HG02642 (cell line): ENCODE results near the gene ATP13A5.

Experiments
- ATAC-seq: cut with Tn5 transposase; IDR thresholded peaks from one replicate; pipeline ENCODE4 v1.9.1; 2021; ENCODE audit warnings: mild to moderate bottlenecking; ENCODE audit not compliant: unreplicated experiment, poor library complexity

The ATP13A5 gene

GRCh38 chr3:193271101-193271840 is 107.3 kb downstream of the ATP13A5 start:
- no peak for ATAC-seq

DNA sequence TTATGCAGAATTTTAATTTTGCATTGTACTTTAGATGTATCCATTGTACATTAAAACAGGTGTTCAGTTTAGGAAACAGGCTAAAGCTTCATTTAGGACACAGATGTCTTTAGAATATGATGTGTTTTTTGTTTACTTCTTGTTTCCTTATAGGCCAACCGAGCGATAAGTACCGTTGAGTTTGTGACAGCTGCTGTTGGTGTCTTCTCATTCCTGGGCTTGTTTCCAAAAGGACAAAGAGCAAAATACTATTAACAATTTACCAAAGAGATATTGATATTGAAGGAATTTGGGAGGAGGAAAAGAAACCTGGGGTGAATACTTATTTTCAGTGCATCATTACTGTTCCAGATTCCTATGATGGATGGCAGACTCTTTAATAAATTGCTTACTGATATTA is 108.1 kb downstream of the ATP13A5 start:
- no peak for ATAC-seq

- ATAC-seq = no peak
Observed at GRCh38 chr3:193269343-193270028, 109.1 kb downstream of the ATP13A5 start.

- ATAC-seq = no peak
Observed at GRCh38 chr3:193262707-193263106, 115.8 kb downstream of the ATP13A5 start.

DNA sequence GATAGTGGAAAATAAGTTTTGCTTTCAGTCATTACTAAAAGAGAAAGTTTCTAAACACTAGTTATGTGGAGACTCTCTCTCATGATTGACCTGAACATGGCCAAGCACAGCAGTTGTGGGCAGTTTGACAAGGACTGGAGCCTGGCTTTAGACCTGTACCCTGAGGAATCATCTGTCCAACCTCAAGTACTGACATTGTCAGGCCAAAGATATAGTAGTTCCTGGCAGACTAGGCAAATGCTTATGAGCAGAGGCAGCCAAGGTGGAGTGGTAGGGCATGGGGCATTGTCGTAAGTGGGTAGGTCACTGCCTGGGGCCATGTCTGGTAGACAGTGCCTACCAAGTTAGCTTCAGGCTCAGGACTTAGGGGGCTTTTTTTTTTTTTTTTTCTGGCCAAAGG is 116.6 kb downstream of the ATP13A5 start:
- no peak for ATAC-seq

DNA sequence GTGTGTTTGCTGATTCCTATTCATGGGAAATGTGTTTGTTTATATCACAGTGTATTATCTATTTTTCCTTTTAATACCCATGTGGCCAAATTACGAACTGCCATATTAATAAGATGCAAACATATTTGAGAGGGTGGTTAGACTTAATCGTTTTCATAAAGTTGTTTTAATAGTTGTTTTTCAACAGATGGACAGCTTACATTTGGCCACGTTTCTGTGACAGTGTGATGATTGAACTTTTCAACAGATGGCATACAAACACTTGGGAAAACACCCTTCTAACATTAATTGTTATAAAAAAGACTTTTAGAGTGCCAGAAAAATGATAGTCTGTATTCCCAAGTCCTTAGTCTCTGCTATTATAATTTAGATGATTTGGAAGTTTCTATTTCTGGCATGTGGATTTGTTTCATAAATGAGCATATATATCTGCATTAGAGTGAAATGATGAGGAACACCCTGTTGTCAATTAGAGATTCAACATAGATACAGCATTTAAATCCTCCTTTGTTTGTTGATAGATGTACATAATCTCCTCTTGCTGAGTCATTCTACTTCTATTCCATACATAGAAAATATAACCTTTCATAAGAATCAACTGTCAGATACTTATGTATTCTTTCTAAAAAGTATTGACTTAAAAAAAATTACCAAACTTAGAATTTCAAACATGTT is 124.4 kb downstream of the ATP13A5 start:
- ATAC-seq = no peak

GRCh38 chr3:193250492-193250891 is 128.1 kb downstream of the ATP13A5 start:
- ATAC-seq = no peak

DNA sequence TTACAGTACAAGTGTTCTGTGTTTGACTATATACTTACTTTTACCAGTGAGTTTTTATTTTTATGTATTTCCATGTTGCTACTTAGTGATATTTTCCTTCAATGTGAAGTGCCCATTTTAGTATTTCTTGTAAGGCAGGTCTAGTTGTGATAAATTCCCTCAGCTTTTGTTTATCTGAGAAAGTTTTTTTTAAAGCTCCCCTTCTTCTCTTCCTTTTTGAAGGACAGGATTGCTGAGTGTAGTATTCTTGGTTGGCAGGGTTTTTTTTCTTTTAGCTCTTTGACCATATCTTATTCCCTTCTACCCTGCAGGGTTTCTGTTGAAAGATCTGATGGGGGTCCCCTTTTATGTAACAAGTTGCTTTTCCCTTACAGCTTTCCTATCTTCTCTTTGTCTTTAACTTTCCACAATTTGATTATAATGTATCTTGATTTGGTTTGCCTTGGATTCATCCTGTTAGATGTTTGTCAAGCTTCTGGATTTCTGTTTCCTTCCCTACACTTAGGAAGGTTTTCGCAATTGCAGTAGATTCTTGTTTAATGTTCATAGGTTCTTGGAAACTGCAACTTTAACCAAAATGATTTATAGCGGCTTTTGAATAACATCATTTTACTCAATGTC is 129.6 kb downstream of the ATP13A5 start:
- no peak for ATAC-seq

DNA sequence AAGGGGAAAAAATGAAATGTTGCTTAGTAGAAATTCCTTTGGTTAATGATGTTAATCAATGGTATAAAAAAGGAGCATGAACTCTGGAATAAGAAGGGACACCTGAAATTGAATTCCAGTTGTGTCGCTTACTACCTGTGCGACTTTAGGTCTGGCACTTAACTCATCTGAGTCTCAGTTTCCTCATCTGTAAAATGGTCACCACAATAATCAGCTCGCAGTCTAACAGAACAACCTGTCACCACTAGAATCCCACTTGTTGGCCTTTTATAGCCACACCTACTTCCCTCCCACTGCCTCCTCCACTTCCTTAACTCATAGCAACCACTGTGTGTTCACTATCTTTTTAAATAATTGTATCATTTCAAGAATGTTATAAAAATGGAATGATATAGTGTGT is 135.0 kb downstream of the ATP13A5 start:
- ATAC-seq = no peak

DNA sequence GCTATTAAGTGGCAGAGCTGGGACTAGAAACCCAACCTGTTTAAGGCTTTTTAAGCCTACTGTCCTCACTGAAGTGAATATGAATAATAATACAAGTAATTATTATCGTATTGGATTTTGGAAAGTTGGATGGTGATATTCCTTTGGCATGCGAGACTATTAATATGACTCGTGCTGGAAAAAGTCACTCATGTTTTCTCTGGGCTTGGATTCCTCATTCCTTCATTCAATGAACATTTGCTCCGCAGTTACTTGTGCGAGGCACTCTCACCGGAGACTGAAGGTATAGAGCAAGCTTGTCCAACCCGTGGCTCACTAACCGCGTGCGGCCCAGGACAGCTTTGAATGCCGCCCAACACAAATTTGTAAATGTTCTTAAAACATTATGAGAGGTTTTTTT is 136.8 kb downstream of the ATP13A5 start:
- ATAC-seq = no peak

DNA sequence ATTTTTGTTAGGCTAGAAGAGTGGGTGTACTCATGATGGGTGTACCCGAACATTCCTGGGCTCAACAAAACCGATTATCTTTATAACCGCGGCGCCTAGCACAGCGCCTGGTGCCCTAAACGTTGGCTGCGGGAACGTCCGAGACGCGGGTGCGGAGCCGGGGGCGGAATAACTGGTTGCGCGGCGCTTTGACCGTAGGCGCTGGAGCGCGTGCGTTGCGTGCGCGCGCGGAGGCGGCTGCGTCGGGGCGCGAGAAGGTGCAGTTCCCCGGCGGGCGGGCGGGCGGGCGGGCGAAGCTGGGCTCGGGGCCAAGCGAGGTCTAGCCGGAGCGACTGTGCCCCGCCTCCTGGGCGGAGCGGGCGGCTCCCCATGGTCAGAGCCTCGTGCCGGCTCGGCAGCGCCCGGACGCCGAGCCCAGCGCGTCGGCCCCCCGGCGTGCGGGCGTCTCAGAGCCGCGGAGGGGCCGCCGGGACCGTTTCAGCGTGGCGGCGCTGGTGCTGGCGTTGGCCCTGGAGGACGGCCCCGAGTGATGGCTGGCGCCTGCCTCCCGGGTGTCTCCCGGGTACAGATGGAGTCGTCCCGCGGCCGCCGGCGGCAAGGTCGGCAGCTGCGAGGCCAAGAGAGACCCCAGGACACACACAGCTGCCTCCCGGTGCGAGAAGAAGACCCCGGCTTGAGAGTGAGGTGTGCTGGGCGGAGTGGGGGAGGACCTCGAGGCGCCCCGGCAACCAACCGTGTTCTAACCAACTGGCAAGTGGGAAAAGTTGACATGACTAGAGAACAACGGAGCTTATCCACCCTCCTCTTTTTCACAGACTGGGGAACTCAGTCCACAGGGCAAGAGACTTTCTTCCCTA is 137.5 kb downstream of the ATP13A5 start, which contains the start of gene PLAAT1:
TSS of gene PLAAT1 (plus strand) at position 373 of the 857 bp plus-strand sequence. CDS start 14,429 bp downstream, outside the sequence.
- peak; percentile 77 for ATAC-seq

DNA sequence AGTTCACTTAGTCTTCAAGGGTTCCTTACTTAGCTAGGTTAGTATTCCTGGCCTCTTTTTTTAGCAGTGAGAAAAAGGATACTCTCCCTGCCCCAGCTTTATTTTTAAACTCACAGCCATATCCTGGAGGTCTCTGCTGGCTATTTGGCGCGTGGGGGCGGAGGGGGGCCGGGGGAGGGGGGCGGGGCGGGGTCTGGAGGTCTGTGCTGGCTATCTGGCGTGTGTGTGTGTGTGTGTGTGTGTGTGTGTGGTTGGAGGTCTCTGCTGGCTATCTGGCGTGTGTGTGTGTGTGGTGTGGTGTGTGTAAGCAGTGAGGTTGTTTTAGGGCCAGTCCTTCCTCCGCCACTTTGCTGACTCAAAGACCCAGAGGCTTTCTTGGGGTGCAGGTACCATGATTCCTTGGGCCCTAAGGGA is 138.1 kb downstream of the ATP13A5 start:
- ATAC-seq = no peak

DNA sequence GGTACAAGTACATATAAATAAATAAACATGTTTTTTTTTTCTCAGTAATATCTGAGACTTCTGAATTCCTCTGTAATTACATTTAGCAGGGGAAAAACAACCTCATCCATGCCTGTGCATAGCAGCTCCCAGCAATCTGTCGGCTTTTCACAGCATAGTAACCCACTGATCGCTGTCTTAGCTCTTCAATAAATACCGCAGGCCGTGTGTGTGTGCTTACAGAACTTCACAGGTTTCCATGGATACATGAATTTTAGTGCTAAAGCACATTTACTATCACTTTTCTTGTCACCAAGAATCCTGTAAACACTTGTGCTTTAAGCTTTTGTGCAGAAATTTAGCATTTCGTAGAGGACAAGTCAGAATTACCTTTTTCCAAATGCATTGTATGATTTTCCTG is 141.5 kb downstream of the ATP13A5 start:
- no peak for ATAC-seq

DNA sequence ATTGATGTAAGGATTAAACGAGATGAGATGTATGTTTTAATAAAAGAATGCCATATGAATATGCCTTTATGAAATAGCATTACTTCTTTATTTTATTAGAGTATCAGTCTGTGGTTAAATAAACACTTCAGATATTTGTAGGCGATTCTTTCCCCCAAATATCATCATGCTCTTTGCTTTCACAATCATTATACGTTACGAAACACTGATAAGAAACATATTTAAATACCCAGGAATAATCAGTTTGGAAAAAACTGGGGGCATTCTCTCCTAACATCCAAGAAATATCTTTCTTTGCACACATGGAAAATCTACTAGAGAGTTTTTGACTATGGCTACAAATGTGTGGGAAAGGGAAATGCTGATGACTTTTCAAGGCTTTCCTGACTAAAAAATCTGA is 142.0 kb downstream of the ATP13A5 start:
- ATAC-seq = no peak

DNA sequence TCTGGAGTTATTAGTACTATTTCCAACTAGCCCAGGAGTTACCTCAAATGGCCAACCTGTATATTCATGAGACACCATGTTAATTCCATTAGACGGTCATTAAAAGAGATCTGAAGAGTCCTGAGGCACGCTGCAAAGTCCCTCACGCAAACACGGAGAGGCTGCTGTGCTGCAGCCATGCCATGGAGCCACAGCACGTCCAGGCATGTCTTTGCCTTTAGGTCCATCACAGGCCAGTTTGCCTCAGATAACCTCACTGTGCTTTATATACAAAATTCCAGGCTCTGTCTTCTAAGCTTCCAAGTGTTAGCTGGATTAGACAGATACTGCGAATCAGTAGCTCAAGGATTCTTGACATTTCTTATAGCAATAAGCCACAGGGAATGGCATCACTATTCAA is 147.4 kb downstream of the ATP13A5 start:
- no peak for ATAC-seq

GRCh38 chr3:193230610-193231009 is 147.9 kb downstream of the ATP13A5 start:
- ATAC-seq = no peak

- no peak for ATAC-seq
Observed at GRCh38 chr3:193229851-193230420, 148.6 kb downstream of the ATP13A5 start.

DNA sequence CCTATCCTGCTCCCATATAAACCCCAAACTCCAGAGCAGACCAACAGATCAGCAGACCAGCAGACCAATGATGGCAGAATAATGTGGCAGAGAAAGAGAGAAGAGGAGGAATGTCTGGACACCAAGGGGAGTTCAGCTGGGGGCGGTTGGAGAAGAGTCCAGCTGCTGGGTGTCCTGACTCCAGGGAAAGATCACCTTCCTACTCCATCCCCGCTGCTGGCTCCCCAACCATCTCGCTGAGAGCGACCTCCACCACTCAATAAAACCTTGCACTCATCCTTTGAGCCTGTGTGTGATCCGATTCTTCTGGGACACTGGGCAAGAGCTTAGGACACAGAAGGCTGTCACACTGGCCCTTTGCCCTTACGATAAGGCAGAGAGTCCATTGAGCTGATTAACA is 150.3 kb downstream of the ATP13A5 start:
- ATAC-seq = no peak

- no peak for ATAC-seq
Observed at GRCh38 chr3:193225302-193226125, 153.0 kb downstream of the ATP13A5 start.
